ENCODE data around the gene ZNF282.

The ZNF282 gene

DNA sequence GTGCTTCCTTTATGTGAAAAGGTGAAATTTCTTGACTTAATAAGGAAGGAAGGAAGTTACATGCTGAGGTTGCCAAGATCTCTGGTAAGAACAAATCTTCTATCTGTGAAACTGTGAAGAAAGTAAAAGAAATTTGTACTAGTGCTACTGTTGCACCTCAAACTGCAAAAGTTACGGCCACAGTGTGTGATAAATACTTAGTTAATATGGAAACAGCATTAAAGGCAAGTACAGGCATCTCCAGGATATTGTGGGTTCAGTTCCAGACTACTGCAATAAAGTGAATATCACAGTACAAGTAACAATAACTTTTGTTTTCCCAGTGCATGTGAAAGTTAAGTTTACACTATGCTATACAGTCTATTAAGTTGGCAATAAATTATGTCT, 22.8 kb upstream of the ZNF282 start:
- no peak for DNase-seq
- ATAC-seq (replicated peaks), result no peak
- H3K36me3 Mint-ChIP-seq (ENCODE audit: insufficient read depth), result peaks cover 64% of the 10 kb centered on the region
- H3K27me3 Mint-ChIP-seq, result no peaks in the 10 kb centered on the region
- H3K27ac Mint-ChIP-seq, result peak overlapping the region in 1 of 2 donors; percentile 38
- H3K9me3 Mint-ChIP-seq, result no peaks in the 10 kb centered on the region
- no peak overlapping the region for H3K4me3 Mint-ChIP-seq
- H3K4me1 Mint-ChIP-seq (ENCODE audit: low read depth in 2 of 2), result no peaks in the 10 kb centered on the region

DNA sequence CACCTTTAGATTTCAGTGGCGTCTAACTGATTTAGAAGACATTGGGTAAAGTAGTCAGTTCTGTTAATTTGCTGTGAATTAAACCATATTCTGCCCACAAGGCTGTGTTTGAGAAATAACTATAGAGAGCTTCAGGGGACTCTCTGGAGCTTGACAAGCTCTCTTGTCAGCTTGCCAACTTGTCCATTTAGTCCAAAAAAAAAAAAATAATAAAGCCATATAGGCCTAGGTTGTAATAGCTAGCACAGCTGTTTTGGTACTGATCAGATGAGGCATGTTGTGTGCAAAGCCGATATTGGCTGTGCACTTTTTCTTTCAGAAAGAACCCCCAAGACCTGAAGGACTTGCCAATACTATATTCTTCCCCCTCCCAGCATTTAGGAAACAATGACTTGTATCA, 20.2 kb upstream of the ZNF282 start:
- no peak for DNase-seq
- Mint-ChIP-seq H3K27ac (no peak overlapping the region), H3K9me3 (no peaks in the 10 kb centered on the region), H3K4me1 (ENCODE audit: low read depth in 2 of 2) (no peaks in the 10 kb centered on the region), H3K27me3 (no peaks in the 10 kb centered on the region), H3K4me3 (no peak overlapping the region), H3K36me3 (ENCODE audit: insufficient read depth) (peaks cover 56% of the 10 kb centered on the region)
- ATAC-seq (replicated peaks), result no peak

- Mint-ChIP-seq H3K27ac (no peak overlapping the region), H3K4me3 (no peak overlapping the region), H3K9me3 (no peaks in the 10 kb centered on the region), H3K36me3 (ENCODE audit: insufficient read depth) (peaks cover 33% of the 10 kb centered on the region), H3K27me3 (no peaks in the 10 kb centered on the region), H3K4me1 (ENCODE audit: low read depth in 2 of 2) (no peaks in the 10 kb centered on the region)
- ATAC-seq (replicated peaks) (no peak), DNase-seq (no peak)
Measured at GRCh38 chr7:149179241-149179640, 16.1 kb upstream of the ZNF282 start.

DNA sequence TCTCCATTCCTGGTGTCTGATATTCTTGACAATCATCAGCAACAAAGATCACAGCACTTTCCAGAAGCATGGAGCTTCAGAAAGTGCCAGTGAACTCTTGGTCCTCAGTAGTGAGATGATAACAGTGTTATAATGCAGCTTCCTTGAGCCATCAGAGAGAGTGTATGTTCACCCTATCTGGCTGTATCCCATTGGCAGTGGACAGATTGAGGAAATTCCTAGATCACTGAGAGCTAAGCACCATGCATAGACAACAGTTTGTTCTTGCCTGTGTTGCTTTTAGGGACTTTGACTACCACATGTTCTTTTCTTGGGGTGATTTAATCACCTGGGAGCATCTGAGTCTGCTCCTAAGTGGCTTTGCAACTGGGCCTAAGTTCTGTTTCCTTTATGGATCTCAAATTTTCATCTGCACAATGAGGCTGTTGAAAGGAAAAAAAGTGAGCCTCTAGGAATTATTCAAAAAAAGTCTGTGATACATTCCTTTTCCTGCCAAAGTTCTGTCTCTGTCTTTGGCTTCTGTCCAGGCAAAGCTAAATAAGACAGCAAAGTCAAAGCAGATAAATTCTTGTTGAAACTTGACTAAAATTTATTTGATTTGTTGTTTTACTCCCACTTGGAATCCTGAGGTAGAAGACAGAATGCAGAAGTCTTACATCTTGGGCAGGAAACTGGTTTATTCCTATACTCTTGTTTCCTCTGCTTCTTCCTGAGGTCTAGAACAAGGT, 14.5 kb upstream of the ZNF282 start:
- peaks cover 31% of the 10 kb centered on the region for H3K36me3 Mint-ChIP-seq (ENCODE audit: insufficient read depth)
- H3K27me3 Mint-ChIP-seq, result no peaks in the 10 kb centered on the region
- H3K4me1 Mint-ChIP-seq (ENCODE audit: low read depth in 2 of 2), result no peaks in the 10 kb centered on the region
- DNase-seq, result no peak
- no peak overlapping the region for H3K4me3 Mint-ChIP-seq
- no peaks in the 10 kb centered on the region for H3K9me3 Mint-ChIP-seq
- no peak for ATAC-seq (replicated peaks)
- no peak overlapping the region for H3K27ac Mint-ChIP-seq

DNA sequence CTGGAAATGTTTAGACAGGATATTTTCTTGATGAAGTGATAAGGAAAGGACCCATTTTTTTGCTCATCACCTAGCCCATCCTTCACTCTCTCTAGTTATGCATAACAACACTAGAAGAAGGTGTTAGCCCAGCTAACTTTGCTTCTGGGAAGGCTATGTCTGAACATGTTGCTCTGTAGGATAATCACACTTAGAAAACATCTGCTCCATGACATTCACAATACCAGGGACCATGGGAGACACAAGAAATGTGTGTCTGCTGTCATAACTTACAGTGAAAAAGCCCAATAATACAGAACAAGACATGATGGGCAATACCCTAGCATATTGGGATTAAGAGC, 13.9 kb upstream of the ZNF282 start:
- Mint-ChIP-seq H3K36me3 (ENCODE audit: insufficient read depth) (peaks cover 26% of the 10 kb centered on the region), H3K4me1 (ENCODE audit: low read depth in 2 of 2) (no peaks in the 10 kb centered on the region), H3K27me3 (no peaks in the 10 kb centered on the region), H3K4me3 (no peak overlapping the region), H3K9me3 (no peaks in the 10 kb centered on the region), H3K27ac (no peak overlapping the region)
- ATAC-seq (replicated peaks) (no peak), DNase-seq (no peak)

DNA sequence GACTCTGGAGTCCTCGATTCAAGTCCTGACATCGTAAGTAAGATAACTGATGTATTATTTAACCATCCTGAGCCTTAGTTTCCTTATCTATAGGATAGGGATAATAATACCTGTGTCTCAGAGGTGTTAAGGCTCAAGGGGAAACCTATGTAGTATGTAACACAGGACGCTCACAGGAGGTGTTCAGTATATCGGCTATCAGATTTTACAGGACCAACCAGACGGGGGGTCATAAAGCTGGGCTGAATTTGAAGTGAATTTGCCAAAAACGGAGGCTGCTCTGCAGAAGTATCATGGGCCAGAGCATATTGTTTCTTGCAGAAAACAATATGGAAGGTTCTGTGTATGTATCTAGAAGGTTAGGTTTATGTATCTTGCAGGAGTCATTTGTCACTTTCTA, 11.1 kb upstream of the ZNF282 start:
- no peaks in the 10 kb centered on the region for H3K9me3 Mint-ChIP-seq
- no peak overlapping the region for H3K4me3 Mint-ChIP-seq
- no peaks in the 10 kb centered on the region for H3K27me3 Mint-ChIP-seq
- peaks cover 7% of the 10 kb centered on the region for H3K36me3 Mint-ChIP-seq (ENCODE audit: insufficient read depth)
- ATAC-seq (replicated peaks) (no peak), DNase-seq (no peak)
- no peaks in the 10 kb centered on the region for H3K4me1 Mint-ChIP-seq (ENCODE audit: low read depth in 2 of 2)
- no peak overlapping the region for H3K27ac Mint-ChIP-seq

DNA sequence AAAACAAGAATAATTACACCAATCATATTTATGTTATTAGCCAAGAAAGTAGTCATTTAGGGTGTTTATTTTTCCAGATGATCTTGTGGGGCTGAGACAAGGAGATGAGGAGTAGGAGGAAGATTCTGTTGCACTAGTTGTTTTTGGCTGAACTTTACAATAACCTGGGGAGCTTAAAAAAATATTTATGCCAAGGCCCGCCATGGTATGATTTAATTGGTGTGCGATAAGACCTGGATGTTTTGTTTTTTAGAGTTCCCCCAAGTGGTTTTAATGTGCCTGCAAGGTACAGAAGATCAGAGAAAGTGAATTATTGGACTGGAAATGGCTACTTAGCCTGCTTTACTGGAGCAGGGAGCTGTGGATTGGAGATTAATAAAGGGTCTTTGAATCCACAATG, 7.1 kb upstream of the ZNF282 start:
- peaks cover 4 to 5% of the 10 kb centered on the region in 2 donors for H3K4me1 Mint-ChIP-seq (ENCODE audit: low read depth in 2 of 2)
- H3K36me3 Mint-ChIP-seq (ENCODE audit: insufficient read depth), result peaks cover 10% of the 10 kb centered on the region
- H3K9me3 Mint-ChIP-seq, result no peaks in the 10 kb centered on the region
- H3K27ac Mint-ChIP-seq, result peak overlapping the region in 1 of 2 donors; percentile 7
- ATAC-seq (replicated peaks), result no peak
- H3K4me3 Mint-ChIP-seq, result no peak overlapping the region
- no peaks in the 10 kb centered on the region for H3K27me3 Mint-ChIP-seq
- no peak for DNase-seq

DNA sequence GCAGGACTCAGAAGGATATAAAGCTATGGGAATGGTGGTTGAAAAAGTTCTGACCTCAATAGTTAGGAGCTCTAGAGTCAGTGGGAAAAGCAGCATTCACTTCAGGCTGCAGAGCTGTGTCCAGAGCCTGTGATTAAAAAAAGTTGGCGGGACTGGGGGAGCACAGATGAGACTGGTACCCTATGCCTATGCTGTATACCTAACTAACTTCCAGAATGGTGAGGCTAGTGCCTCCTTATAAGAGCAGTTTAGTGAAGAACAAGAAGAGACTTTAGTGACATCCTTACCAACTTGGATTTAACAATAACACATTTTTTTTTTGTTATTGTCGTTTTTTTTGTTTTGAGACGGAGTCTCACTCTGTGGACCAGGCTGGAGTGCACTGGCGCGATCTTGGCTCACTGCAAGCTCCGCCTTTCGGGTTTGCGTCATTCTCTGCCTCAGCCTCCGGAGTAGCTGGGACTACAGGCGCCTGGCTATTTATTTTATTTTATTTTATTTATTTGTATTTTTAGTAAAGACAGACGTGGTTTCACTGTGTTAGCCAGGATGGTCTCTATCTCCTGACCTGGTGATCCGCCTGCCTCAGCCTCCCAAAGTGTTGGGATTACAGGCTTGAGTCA, 6.6 kb upstream of the ZNF282 start:
- no peaks in the 10 kb centered on the region for H3K9me3 Mint-ChIP-seq
- no peak for ATAC-seq (replicated peaks)
- no peak overlapping the region for H3K4me3 Mint-ChIP-seq
- DNase-seq, result no peak
- no peaks in the 10 kb centered on the region for H3K27me3 Mint-ChIP-seq
- H3K36me3 Mint-ChIP-seq (ENCODE audit: insufficient read depth), result peaks cover 10% of the 10 kb centered on the region
- peak overlapping the region in 1 of 2 donors; percentile 7 for H3K27ac Mint-ChIP-seq
- H3K4me1 Mint-ChIP-seq (ENCODE audit: low read depth in 2 of 2), result peaks cover 4 to 5% of the 10 kb centered on the region in 2 donors

GRCh38 chr7:149191851-149192250, 3.5 kb upstream of the ZNF282 start:
- DNase-seq (no peak), ATAC-seq (replicated peaks) (no peak)
- H3K27ac Mint-ChIP-seq, result peak overlapping the region in 1 of 2 donors; percentile 53
- H3K27me3 Mint-ChIP-seq, result no peaks in the 10 kb centered on the region
- H3K9me3 Mint-ChIP-seq, result no peaks in the 10 kb centered on the region
- peaks cover 14 to 16% of the 10 kb centered on the region in 2 donors for H3K4me1 Mint-ChIP-seq (ENCODE audit: low read depth in 2 of 2)
- H3K36me3 Mint-ChIP-seq (ENCODE audit: insufficient read depth), result peaks cover 10% of the 10 kb centered on the region
- peak overlapping the region; percentile 69 to 76 for H3K4me3 Mint-ChIP-seq

GRCh38 chr7:149194799-149195179, 557 bp upstream of the ZNF282 start:
- Mint-ChIP-seq H3K27me3 (no peaks in the 10 kb centered on the region), H3K4me1 (ENCODE audit: low read depth in 2 of 2) (peaks cover 24 to 30% of the 10 kb centered on the region in 2 donors), H3K36me3 (ENCODE audit: insufficient read depth) (peaks cover 16% of the 10 kb centered on the region), H3K4me3 (peak overlapping the region; percentile 76 to 77), H3K27ac (peak overlapping the region; percentile 62 to 94), H3K9me3 (no peaks in the 10 kb centered on the region)
- DNase-seq (no peak), ATAC-seq (replicated peaks) (no peak)

DNA sequence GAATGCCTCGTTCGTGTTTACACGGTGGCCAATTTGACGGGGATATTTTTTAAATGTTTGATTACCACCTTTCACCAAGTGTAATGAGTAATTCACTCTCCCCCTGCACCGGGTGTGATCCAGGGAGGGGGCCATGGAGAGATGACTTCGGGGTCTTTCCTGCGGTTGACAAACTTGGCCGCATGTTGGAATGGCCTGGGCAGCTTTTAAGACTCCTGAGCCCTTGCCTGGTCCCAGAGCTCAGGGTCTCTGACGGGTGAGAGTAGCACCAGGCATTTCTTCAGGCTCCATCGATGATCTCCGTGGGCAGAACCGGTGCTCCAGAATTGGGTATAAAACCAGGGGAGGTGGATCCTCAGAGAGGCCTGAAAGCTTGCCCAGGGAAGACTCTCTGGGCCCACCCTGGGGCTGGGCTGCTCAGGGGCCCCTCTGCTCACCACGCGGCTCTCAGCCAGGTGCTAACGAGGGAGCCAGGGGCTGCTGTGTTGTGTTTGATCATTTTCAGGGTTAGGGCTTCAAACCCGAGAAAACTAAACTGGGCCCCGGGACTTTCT, 882 bp downstream of the ZNF282 start:
- no peaks in the 10 kb centered on the region for H3K9me3 Mint-ChIP-seq
- H3K36me3 Mint-ChIP-seq (ENCODE audit: insufficient read depth), result peaks cover 20% of the 10 kb centered on the region
- peak in 1 of 3 experiments; percentile 13 for DNase-seq
- H3K4me3 Mint-ChIP-seq, result peak overlapping the region; percentile 84 to 85
- peak overlapping the region; percentile 90 to 94 for H3K27ac Mint-ChIP-seq
- H3K27me3 Mint-ChIP-seq, result no peaks in the 10 kb centered on the region
- ATAC-seq (replicated peaks), result peak; percentile 9
- H3K4me1 Mint-ChIP-seq (ENCODE audit: low read depth in 2 of 2), result peaks cover 25 to 35% of the 10 kb centered on the region in 2 donors

GRCh38 chr7:149196705-149197171, 1.4 kb downstream of the ZNF282 start:
- H3K4me1 Mint-ChIP-seq (ENCODE audit: low read depth in 2 of 2), result peaks cover 28 to 38% of the 10 kb centered on the region in 2 donors

GRCh38 chr7:149197675-149198074, 2.3 kb downstream of the ZNF282 start:
- H3K27me3 Mint-ChIP-seq, result no peaks in the 10 kb centered on the region
- H3K9me3 Mint-ChIP-seq, result no peaks in the 10 kb centered on the region
- no peak for ATAC-seq (replicated peaks)
- no peak for DNase-seq
- peak overlapping the region in 1 of 2 donors; percentile 94 for H3K27ac Mint-ChIP-seq
- H3K36me3 Mint-ChIP-seq (ENCODE audit: insufficient read depth), result peaks cover 31% of the 10 kb centered on the region
- peak overlapping the region; percentile 84 to 85 for H3K4me3 Mint-ChIP-seq
- peaks cover 29 to 37% of the 10 kb centered on the region in 2 donors for H3K4me1 Mint-ChIP-seq (ENCODE audit: low read depth in 2 of 2)

More at GRCh38 chr7:149196705-149197171, 1.4 kb downstream of the ZNF282 start:
- peaks cover 22% of the 10 kb centered on the region for H3K36me3 Mint-ChIP-seq (ENCODE audit: insufficient read depth)
- H3K4me3 Mint-ChIP-seq, result peak overlapping the region; percentile 84 to 85
- peak in 1 of 3 experiments; percentile 5 for DNase-seq
- ATAC-seq (replicated peaks), result no peak
- H3K27me3 Mint-ChIP-seq, result no peaks in the 10 kb centered on the region
- H3K27ac Mint-ChIP-seq, result peak overlapping the region; percentile 90 to 94
- H3K9me3 Mint-ChIP-seq, result no peaks in the 10 kb centered on the region

Measured in effector memory CD8-positive, alpha-beta T cell (primary cell).